Measurements from ENCODE around the gene SH3GLB2.
"Not testable (repeated sequence)": the region's sequence is repeated elsewhere in the genome, so short reads cannot be mapped to it uniquely, and the experiment has no call there.

SH3GLB2 gene

DNA sequence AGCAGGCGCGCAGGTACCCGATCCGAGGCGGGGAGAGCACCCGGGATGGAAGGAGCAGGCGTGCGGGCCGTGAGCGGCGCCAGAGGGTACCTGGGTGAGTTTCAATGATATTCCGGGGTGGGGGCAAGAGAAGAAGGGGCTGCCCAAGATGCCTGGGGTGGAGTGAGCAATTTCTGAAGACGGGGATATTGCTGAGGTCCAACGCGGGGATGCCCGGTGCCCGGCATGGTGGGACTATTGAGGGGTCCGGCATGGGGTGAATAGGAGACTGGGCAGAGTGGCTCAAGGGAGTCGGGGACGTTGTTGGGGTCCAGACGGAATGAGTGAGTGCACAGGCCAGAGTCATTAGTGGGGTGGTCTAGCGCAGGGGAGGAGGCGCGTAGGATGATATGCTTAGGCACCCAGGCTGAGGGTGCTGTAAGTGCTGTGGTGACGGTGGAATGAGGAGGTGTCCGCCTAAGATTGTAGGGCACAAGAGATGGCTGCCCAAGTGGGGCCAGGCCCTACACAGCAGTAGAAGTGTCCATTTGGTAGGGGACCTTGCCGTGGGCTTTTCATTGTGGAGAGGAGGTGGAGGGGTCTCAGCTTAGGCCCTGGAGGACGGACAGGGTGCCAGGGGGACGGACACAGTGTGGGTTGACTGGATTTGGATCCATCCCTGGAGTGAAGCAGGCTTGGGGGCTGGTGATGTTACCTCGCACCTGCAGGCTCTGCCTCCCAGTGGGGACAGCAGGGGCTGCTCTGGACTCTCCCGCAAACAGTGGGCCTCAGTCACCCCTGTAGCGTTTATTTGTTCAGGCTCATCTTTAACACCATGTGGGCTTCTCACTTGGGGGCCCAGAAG is 9.0 kb upstream of the SH3GLB2 start:
- DNase-seq (ENCODE audit: extremely low read depth, low read depth), result no peak
- H3K4me3 ChIP-seq (replicated peaks; ENCODE audit: low read depth, low read length), result peak overlapping the region; percentile 95
- TF ChIP-seq, protein P1, sequence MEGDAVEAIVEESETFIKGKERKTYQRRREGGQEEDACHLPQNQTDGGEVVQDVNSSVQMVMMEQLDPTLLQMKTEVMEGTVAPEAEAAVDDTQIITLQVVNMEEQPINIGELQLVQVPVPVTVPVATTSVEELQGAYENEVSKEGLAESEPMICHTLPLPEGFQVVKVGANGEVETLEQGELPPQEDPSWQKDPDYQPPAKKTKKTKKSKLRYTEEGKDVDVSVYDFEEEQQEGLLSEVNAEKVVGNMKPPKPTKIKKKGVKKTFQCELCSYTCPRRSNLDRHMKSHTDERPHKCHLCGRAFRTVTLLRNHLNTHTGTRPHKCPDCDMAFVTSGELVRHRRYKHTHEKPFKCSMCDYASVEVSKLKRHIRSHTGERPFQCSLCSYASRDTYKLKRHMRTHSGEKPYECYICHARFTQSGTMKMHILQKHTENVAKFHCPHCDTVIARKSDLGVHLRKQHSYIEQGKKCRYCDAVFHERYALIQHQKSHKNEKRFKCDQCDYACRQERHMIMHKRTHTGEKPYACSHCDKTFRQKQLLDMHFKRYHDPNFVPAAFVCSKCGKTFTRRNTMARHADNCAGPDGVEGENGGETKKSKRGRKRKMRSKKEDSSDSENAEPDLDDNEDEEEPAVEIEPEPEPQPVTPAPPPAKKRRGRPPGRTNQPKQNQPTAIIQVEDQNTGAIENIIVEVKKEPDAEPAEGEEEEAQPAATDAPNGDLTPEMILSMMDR (IDR thresholded peaks at IDR 0.05; ENCODE audit: low read depth, low read length, missing control alignments), result no peak

- peak; percentile 97 for DNase-seq (ENCODE audit: extremely low read depth, low read depth)
- TF ChIP-seq, protein P1 (IDR thresholded peaks at IDR 0.05; ENCODE audit: low read depth, low read length, missing control alignments), result no peak
- H3K4me3 ChIP-seq (replicated peaks; ENCODE audit: low read depth, low read length), result peak within 1 kb of the TSS; percentile 95
These were observed 8.3 kb upstream of the SH3GLB2 start, which contains the start of gene MIGA2 for GRCh38 chr9:129036241-129036922. MIGA2 (plus strand) TSS chr9:129036626; CDS start chr9:129040595, 3,969 bp downstream.

DNA sequence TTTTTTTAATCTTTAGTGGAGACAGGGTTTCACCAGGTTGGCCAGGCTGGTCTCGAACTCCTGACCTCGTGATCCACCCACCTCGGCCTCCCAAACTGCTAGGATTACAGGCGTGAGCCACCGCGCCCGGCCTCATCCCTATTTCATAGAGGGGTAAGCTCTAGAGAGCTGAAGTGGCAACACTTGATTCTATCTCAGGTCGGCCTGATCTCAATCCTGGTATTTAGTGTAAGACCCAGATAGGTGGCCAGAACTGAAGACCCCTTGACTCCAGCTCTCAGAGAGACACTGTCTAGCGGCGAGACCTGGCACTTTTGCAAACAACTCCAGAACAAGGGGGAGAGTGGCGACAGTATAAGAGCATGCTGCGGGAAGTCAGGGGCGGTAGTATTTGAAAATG is 7.7 kb upstream of the SH3GLB2 start:
- H3K4me3 ChIP-seq (replicated peaks; ENCODE audit: low read depth, low read length), result peak overlapping the region; percentile 95

DNA sequence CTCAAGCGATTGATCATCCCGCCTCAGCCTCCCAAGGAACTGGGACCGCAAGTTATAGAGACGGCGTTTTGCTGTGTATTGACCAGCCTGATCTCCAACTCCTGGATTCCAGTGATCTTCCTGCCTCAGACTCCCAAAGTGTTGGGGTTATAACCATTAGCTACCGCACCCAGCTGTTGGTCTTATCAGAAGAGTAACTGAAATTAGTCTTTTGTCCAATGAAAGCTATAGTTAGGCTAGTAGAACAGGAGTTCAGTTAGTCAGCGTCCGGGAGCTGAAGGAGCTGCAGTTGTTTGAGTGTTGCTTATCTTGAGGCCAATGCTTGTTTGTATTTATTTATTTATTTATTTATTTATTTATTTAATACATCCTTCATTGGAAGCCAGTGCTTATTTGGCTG is 5.1 kb upstream of the SH3GLB2 start:
- DNase-seq (ENCODE audit: extremely low read depth, low read depth), result no peak
- TF ChIP-seq, protein P1 (IDR thresholded peaks at IDR 0.05; ENCODE audit: low read depth, low read length, missing control alignments), result no peak
- no peak overlapping the region for H3K4me3 ChIP-seq (replicated peaks; ENCODE audit: low read depth, low read length)

More for the DNA sequence above, 7.7 kb upstream of the SH3GLB2 start:
- DNase-seq (ENCODE audit: extremely low read depth, low read depth), result not testable (repeated sequence)

DNA sequence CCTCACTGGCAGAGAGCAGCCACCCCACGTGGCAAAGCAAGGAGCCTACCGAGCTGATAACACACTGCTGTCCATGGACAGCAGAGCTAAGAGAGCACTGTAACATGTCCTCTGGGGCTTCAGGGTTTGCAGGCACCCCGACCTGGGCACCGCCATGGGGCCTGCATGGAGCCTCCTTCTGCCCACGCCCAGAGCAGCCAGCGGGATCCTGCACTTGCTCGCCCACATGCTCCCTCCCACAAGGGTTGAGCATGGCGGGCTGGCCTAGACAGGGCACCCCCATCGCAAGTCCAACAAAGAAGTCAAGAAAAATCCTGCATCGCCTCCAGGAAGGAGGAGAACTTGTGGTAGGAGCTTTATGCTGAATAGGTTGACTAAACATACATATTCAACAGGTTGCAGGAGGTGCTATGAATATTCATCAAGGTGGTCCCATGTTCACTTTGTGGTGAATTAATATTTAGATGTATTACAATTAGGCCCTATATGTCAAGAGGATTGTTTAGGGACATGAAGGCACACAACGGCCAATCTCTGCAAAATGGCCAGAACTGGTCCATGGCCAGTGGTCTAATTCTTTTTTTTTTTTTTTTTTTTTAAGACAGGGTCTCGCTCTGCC is 4.5 kb upstream of the SH3GLB2 start:
- H3K4me3 ChIP-seq (replicated peaks; ENCODE audit: low read depth, low read length), result no peak overlapping the region
- TF ChIP-seq, protein P1 (IDR thresholded peaks at IDR 0.05; ENCODE audit: low read depth, low read length, missing control alignments), result no peak
- DNase-seq (ENCODE audit: extremely low read depth, low read depth), result no peak

- DNase-seq (ENCODE audit: extremely low read depth, low read depth), result no peak
- TF ChIP-seq, protein P1 (IDR thresholded peaks at IDR 0.05; ENCODE audit: low read depth, low read length, missing control alignments), result no peak
- H3K4me3 ChIP-seq (replicated peaks; ENCODE audit: low read depth, low read length), result no peak overlapping the region
These were observed 3.4 kb upstream of the SH3GLB2 start for GRCh38 chr9:129031514-129031913.

DNA sequence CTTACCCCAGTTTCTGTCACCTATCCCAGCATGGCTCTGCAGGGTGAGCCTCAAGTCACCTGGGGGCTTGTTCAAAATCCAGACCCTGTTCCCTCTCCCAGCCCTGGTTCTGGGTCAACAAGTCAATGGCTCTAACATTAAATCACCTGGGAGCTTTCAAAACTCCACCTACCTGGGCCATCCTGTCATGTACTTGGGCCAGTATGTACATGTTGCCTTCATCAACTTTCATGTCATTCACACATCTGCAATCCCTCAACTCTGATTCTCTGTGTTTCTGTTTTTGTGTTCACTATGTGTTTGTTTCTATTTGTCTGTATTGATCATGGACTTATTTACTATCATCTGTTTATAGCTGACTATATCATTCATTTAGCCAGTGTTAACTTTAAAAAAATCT is 2.1 kb upstream of the SH3GLB2 start:
- no peak overlapping the region for H3K4me3 ChIP-seq (replicated peaks; ENCODE audit: low read depth, low read length)
- DNase-seq (ENCODE audit: extremely low read depth, low read depth), result no peak
- TF ChIP-seq, protein P1 (IDR thresholded peaks at IDR 0.05; ENCODE audit: low read depth, low read length, missing control alignments), result no peak
